IPS DF 4.7 (cell line): Measurements from ENCODE around the gene AMACR.

Source experiments
- DNase-seq: peaks from one replicate; pipeline ENCODE4 v3.0.0-alpha.2; 2013; ENCODE audit warnings: low spot score; ENCODE audit errors: extremely low read depth

The AMACR gene

GRCh38 chr5:34008802-34009201, 952 bp upstream of the AMACR start:
- no peak for DNase-seq

GRCh38 chr5:34007201-34007620, 639 bp downstream of the AMACR start:
- DNase-seq = no peak

- no peak for DNase-seq
Observed at GRCh38 chr5:34005681-34006080, 2.2 kb downstream of the AMACR start.

- no peak for DNase-seq
Observed at GRCh38 chr5:34005211-34005610, 2.6 kb downstream of the AMACR start.

- DNase-seq = no peak
Observed at GRCh38 chr5:34003941-34004340, 3.9 kb downstream of the AMACR start.

GRCh38 chr5:34002629-34003328, 5.1 kb downstream of the AMACR start:
- DNase-seq = no peak

GRCh38 chr5:34001241-34001841, 6.5 kb downstream of the AMACR start:
- DNase-seq = no peak

GRCh38 chr5:33999978-34000377, 7.9 kb downstream of the AMACR start:
- no peak for DNase-seq

GRCh38 chr5:33997331-33997983, 10.4 kb downstream of the AMACR start:
- DNase-seq = no peak

GRCh38 chr5:33995865-33996264, 12.0 kb downstream of the AMACR start:
- DNase-seq = no peak

- DNase-seq = no peak
Observed at GRCh38 chr5:33994845-33995244, 13.0 kb downstream of the AMACR start.

GRCh38 chr5:33992864-33993263, 15.0 kb downstream of the AMACR start:
- DNase-seq = no peak

GRCh38 chr5:33985447-33985846, 22.4 kb downstream of the AMACR start:
- DNase-seq = no peak

- no peak for DNase-seq
Observed at GRCh38 chr5:33984671-33985124, 23.2 kb downstream of the AMACR start, which contains the start of gene SLC45A2. Gene SLC45A2, minus strand, starts transcription at chr5:33984693. Its CDS starts 110 bp downstream, at chr5:33984583.

- DNase-seq = no peak
Observed at GRCh38 chr5:33984178-33984577, 23.7 kb downstream of the AMACR start.

- no peak for DNase-seq
Observed at GRCh38 chr5:33981408-33982162, 26.3 kb downstream of the AMACR start.

- DNase-seq = no peak
Observed at GRCh38 chr5:33980030-33980429, 27.8 kb downstream of the AMACR start.

GRCh38 chr5:33978306-33978705, 29.5 kb downstream of the AMACR start:
- peak; percentile 25 for DNase-seq

GRCh38 chr5:33976307-33976706, 31.5 kb downstream of the AMACR start:
- DNase-seq = no peak

GRCh38 chr5:33975852-33976251, 32.0 kb downstream of the AMACR start:
- no peak for DNase-seq

- no peak for DNase-seq
Observed at GRCh38 chr5:33973271-33973670, 34.6 kb downstream of the AMACR start.
